Measurements from ENCODE around the gene NAPEPLD.
A peak's percentile ranks its signal among the peaks of the same experiment; 100 is the strongest.
"Not testable (repeated sequence)": the region's sequence is repeated elsewhere in the genome, so short reads cannot be mapped to it uniquely, and the experiment has no call there.

NAPEPLD gene

GRCh38 chr7:103148994-103149807 lies at the start of gene NAPEPLD:
Gene NAPEPLD, minus strand, starts transcription at chr7:103149099. Its CDS starts 20,323 bp downstream, at chr7:103128776.
- DNase-seq = peak; percentile 65

GRCh38 chr7:103198079-103198478 lies 49.2 kb upstream of the NAPEPLD start:
- not testable (repeated sequence) for DNase-seq

DNA sequence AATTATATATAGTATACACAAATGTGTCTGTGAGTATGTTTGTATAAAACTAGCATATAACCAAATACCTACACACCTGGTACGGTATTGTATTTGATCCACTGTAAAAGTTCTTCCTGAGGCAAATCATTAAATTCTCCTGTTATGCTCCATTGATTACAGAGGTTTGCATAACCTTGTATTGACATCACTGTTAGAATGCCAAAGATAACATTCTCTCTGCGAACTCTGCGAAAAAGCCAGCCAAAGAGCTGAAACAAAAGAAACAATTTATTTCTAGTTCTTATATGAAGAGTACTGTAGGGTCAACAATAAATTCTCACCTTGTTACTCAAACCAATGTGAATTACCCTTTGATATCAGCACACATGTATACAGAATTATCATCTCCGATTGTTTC lies 46.5 kb upstream of the NAPEPLD start:
- not testable (repeated sequence) for DNase-seq

DNA sequence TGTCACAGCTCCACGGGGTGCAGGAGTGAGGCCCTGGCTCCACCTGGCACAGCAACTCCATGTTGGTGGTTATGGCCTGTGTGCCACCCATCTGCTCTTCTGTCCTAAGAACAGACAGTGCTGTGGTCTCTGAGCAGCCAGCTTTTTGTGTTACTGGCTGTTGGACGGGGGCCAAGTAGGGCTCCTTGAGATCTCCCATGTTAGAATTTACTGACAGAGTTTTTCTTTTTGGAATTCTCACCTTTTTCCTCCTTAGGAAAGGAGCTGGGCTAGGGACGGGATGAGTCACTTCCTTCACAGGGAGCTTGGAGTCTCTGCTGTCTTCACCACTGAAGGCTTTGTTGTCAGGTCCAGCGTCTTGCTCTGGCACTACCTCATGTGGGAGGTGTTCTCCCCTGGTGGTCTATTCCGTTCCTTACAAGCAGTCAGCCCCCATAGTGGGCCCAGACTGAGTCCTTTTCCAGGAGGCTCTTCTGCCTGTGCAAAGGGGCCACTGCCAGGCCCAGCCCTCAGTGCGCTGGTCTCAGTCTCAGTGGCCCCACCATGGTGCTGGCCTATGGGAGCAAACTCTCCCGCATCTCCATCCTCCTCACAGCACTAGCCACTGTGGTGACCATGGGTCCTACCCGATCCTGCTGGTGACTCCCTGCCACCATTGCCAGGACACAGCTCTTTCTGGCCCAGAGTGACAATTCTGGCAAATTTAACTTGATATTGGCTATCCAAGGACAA lies 23.7 kb upstream of the NAPEPLD start:
- not testable (repeated sequence) for DNase-seq

DNA sequence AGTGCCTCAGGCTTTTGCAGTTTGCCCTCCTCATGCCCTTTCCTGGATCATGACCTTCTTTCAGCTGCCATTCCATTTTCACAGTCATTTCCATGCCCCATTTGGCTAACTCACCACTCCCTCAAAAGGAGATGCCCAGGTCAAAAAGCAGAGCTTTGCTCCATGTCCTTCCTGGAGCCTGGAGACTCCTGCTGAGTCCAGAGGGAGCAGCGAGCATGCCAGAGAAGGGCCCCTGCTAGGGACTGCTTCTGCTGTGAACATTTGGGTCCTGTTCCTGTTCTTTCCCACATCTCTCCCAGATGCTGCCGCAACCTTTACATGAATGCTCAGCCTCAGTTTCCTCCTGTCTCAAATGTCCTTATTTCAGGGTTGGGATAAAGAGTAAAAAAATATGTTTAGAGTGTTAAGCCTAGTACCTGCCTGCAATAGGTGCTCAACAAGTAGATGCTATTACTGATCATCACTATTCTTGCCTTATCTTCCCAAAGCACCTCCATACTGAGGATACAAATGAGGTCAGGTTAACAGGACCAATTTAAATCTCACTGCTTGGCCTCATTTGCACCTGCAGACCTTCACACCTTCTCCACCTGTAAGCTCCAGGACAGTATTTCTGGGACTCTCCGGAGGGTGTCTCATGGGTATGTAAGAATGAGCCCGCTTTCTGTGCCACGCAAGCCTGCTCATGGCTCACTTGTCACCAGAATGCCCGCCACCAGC lies 23.0 kb upstream of the NAPEPLD start:
- not testable (repeated sequence) for DNase-seq

- not testable (repeated sequence) for DNase-seq
Measured at GRCh38 chr7:103166921-103167544, 18.1 kb upstream of the NAPEPLD start.

DNA sequence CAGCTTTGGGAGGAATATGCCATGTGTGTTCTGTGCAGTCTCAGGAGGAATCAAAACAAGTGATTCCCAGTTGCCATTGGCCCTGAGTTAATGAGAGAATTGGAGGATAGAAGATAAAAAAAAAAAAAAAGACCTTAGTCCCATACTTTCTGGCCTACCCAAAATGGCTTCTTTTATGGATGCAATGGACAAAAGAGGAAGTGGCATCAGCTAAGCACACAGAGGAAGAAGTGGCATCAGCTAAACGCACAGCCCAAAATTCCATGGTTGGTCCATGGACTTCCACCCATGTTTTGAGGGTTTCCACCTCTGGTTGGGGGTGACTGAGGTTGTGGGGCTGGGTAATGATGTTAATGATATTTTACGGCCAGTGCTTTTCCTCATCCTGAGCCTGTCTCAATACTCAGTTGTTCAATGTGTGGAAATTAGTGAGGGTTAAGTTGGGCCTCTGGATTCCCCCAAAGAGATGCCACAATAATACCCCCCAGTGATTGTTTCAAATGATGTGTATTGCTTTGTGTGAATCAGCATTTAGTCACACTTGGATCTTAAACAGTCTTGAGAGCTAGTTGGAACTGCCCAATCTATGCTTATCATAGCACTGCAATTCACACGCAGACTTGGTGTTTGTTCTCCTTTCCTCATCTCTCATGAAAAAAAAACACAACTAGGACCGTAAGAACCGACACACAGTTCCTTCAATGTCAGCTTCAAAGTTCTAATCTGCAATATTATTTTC lies 14.4 kb upstream of the NAPEPLD start:
- DNase-seq = not testable (repeated sequence)

DNA sequence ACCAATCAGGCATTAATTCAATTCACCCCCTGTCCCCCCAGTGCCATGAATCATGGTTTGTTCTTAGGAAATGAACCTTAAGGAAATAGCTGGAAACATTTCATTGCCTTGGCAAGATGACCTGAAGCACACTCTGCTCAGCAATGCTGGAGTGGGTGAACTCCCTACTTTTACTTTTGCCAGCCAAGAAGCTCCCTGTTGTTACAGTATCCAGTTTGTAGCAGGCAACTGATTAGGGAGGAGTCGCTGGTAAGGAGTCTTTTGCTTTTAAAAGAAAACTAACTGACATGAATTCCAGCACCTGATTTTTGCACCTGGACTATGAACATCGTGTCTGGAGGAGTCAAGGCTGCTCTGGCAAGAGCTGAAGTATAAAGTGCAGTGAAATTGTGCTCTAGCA lies 13.7 kb upstream of the NAPEPLD start:
- DNase-seq = not testable (repeated sequence)

DNA sequence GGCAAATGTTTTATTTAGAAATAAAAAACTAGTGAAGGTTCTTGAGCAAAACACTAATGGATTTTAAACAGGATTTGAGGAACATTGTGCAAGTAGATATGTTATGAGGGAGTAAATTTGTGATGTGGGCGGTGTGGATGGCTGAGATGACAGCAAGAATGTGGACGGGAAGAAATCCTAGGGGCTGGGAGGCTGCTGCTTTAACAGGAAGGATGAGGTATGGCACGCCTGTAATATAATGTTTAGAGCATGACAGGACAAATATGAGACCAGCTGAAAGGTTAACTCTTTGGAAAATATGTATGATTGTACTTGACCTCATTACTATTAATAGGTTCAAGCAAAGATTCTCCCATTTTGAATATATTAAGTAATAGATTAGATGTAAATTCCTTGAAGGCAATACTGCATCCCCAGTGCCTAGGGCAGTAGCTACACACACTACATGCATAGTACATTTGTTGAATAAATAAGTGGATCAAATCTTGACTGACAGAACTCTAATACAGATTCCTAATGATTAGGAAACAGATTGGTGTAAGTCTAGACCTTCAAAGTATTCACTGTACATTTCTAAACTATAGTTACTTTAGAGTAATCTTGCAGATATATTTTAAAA lies 13.2 kb upstream of the NAPEPLD start:
- not testable (repeated sequence) for DNase-seq

- DNase-seq = not testable (repeated sequence)
Measured at GRCh38 chr7:103159072-103159471, 10.2 kb upstream of the NAPEPLD start.

GRCh38 chr7:103155331-103156024 lies 6.6 kb upstream of the NAPEPLD start:
- DNase-seq = not testable (repeated sequence)

- no peak for DNase-seq
Measured at GRCh38 chr7:103154042-103154441, 5.1 kb upstream of the NAPEPLD start.

GRCh38 chr7:103152744-103153617 lies 4.1 kb upstream of the NAPEPLD start:
- not testable (repeated sequence) for DNase-seq

DNA sequence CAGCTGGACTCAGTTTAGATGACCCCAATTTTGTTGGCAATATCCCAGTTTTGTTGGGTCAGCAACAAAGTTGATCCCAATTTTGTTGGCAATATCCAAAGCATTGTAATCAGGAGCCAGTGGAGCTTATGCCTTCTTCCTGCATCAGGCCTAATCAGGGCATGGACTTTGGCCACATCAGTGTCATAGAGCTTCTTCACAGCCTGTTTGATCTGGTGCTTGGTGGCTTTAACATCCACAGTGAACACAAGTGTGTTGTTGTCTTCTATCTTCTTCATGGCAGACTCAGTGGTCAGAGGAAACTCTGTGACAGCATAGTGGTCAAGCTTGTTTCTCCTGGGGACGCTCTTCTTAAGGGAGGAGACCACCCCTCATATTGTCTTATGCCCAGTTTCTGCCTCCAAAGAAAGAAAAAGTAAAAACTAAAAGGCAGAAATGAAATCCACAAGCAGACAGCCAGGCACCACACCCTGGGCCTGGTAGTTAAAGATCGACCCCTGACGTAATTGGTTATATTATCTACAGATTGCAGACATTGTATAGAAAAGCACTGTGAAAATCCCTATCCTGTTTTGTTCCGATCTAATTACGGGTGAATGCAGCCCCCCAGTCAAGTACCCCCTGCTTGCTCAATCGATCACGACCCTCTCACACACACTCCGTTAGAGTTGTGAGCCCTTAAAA lies 3.2 kb upstream of the NAPEPLD start:
- DNase-seq = not testable (repeated sequence)

- no peak for DNase-seq
Measured at GRCh38 chr7:103150192-103150591, 1.3 kb upstream of the NAPEPLD start.

- no peak for DNase-seq
Measured at GRCh38 chr7:103149808-103150180, 895 bp upstream of the NAPEPLD start.

- no peak for DNase-seq
Measured at GRCh38 chr7:103148131-103148993, 537 bp downstream of the NAPEPLD start.

- not testable (repeated sequence) for DNase-seq
Measured at GRCh38 chr7:103144754-103145153, 4.1 kb downstream of the NAPEPLD start.

Data from activated CD4-positive, alpha-beta T cell treated with anti-CD3 and anti-CD28 coated beads, Interleukin-2, amount 50 U/mL, for 1 hour (primary cell).